HG03103 (cell line): Measurements from ENCODE around the gene TCF4.
A peak's percentile ranks its signal among the peaks of the same experiment; 100 is the strongest.

ENCODE experiments used
- ATAC-seq: cut with Tn5 transposase; IDR thresholded peaks from one replicate; pipeline ENCODE4 v1.9.1; 2021; ENCODE audit warnings: low read depth; ENCODE audit not compliant: unreplicated experiment

TCF4 gene

DNA sequence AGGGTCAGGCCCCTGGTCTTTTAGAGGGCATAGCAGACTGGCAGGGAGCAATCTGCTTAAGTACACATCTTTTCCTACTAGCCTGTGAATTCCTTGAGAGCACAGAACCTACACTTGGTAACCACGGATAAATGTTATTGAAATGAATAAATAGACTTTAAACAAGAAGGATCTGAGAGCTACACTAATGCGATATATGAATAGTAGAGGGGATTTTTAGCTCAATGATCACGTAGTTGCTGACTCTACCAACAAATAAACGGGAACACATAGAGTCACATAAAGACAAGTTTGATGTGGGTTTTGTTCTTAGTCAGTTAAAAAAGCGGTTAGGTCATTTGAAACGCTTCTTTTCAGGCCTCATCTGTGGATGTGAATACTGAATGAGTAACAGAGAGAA lies 338.4 kb downstream of the TCF4 start:
- ATAC-seq, result peak; percentile 36

DNA sequence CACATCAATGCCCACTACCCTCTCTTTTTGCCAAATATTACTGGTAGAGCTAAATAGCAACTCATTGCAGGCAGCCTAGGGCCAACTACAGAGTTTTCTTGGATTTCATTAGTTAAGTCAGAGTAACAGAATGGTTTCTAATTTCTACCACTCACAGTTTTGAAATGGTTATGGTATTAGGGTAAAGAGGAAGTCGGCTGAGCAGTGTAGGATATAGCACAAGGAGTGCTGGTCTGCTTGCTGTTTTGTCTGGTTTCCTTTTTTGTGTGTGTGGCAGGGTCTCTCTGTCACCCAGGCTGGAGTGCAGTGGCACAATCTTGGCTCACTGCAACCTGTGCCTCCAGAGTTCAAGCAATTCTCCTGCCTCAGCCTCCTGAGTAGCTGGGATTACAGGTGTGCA lies 339.5 kb downstream of the TCF4 start:
- ATAC-seq, result peak; percentile 37

DNA sequence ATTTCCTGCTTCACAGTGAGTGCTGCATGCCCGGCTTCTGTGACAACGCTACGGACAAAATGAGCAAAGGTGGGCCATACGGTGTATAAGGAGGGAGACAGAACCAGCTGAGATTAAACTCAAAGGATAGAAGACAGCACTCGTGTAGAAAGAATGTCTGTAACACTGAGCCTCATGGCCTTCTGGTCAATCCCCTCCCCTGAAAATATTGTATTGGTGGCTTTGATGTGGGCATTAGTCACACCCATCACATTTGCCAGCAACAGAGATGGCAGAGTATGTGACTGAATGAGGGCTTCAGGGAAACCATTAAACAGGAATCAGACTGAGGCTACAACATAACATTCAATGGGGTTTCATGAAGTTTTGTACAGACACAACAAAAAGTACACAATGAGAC lies 341.0 kb downstream of the TCF4 start:
- no peak for ATAC-seq

DNA sequence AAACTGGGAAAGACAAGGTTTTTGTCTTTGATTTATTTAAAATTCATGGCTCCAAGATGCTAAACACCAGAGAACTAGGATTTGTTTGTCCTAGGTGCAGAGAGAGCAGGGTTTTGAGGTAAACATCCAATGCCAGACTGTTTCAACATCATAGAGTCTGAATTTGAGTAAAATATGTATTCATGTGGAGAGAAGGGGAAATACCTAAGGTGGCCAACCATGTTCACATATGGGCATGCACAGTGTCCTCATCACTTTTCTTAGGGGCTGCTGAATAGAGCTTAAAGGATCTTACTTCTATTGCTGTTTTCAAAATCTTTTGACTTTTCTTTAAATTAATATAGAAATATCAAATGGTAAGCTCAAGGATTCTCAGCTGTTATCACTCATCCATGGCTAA lies 341.7 kb downstream of the TCF4 start:
- no peak for ATAC-seq

DNA sequence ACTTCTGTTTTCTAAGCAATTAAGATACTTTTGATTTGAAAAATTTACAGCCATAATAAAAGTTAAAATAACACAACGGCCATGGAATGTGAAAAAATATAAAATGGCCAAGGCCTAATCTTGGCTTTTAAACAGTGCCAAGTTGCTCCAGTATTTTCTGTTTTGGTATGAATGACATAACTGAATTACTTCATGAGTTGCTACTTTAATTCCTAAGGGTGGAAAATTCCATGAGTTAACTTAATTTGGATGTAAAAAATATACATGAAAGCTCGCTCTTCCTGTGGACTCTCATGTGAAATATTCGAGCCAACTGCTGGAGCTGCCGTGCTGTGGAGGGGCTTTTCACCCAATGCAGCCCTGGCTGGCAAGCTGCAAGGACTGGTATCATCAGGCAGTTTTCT lies 342.8 kb downstream of the TCF4 start:
- no peak for ATAC-seq

DNA sequence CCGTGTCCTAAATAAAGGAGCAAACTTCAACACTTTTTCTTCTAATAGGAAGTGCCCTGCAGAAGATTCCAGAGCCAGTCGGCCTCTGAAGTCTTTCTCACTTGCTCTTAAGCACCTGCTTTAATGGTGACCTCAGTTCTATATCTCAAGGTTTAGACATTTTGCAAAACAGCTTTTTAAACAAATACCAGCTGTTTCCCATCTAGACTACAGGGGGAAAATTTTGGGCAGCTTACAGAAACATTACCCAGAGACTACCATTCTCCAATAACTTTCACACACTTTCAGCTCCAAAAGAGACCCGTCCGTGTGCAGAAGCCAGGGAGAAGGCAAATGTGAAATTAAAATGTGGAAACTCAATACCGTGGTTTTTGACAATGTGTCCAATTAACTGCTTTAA lies 343.4 kb downstream of the TCF4 start:
- no peak for ATAC-seq

DNA sequence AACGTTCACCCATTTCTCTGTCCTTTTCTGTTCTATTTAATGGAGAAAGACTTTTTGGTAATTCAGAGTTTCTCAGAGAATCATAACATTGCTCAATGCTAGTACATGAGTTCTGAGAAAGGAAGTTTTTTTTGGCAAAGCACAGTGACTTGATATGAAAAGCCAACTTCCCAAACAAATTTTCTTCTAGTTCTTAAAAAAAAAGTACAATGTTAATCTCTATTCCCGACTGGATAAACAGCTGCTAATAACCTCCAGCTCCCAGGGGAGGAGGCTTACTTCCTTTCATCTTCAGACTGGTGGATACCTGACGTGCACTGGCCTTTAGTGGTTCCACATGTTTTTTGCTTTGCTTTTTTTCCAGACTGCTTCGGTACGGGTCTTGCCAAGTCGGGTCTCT lies 344.1 kb downstream of the TCF4 start:
- no peak for ATAC-seq

DNA sequence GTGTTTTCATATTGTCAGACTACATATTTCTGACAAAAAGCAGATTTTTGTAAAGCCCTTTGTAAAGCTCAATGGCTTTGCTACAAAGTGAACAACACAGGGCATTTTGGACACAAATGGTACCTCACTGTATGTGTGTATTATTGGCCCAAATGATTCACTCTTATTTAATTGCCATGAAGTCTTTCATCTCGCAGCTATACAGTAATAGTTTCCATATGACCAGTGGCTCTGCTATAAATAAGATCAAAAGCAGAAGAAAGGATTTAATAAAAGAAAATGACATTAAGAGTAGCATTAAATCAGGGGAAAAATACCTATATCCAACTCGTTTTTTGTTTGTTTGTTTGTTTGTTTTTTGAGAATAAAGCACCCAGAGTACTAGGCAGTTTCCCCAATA lies 344.7 kb downstream of the TCF4 start:
- no peak for ATAC-seq

DNA sequence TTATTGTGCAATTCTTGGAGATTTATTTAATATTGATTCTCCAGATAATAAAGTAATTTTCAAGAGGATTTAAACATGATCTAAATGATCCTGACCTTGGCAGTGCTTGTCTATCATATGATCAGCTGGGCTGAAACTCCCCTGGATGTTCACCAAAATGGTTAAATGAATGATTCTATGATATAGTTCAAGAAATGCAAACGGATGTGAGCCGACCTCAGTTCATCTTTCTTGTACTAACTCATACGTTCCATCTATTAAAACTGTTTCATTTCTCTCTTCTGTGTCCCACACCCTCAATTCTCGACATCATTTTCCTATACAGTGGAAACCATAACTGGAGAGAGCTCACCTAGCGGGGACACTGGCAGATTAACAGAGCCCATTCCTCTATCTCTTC lies 347.0 kb downstream of the TCF4 start:
- ATAC-seq, result peak; percentile 51

DNA sequence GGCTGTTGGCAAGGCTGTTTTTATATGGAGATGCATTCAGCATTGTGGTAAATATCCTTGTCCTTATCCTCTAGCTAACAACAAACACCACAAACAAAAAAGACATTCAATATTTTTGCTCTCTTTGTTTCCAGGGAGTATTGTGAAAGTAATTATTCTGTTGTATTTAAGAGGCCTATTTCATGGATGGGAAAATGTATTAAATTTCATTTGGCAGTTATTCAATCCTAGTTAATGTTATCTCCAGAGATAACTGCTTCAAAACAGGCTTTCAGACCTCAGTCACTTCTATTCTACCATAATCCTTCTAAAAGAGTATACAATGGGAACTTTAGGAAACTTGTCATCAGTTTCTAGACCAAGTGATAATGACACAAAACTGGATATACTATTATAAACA lies 348.3 kb downstream of the TCF4 start:
- ATAC-seq, result no peak

DNA sequence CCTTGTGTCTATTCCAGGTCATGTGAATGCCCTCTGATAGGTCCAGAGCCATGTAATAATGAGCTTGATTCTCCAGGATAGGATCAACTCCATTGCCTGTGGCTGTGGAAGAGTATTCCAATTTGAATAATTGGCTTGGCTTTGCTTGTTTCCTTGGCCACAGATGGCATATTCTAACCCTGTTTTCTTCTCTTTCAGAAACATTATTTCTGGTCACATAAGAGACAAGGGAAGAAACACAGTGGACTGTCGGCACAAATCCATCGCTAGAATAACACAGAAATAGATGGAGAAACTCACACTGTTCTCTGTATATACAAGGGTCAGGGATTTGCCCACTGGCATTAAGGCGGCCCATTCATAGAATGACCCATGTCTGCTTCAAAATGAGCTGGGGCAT lies 350.3 kb downstream of the TCF4 start:
- no peak for ATAC-seq

DNA sequence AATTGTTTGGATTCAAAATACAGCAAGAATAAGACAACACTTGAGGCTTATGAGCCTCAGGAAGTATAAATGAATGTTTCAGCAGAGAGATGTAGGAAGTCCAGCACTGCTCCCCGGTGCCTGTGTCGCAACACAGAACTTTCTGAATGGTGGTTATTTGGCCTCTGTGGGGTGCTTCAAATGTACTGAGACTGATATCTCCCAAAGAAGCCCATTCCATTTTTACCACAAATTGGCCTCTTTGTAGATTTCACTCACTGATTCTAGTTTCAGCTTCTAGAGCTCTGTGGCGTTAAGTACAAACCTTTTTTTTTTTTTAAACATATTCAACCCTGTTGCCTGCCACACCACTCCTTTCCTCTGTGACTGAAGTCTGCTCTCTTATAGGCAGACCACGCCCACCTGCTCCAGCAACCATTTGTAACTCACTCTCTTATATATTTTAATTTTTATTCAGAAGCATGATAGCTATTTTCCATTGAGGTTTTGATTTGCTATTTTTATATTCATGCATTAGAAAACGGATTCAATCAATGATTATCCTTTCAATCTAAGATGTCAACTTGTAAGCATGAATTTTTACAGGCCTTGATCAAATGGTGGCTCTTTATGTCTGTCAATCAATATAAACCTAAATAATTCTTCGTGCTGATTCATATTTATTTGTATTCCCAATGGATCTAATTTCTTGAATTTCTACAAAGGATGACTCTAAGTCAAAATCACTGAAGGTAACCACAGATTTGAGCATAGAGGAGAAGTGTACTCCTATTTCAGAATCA lies 351.7 kb downstream of the TCF4 start:
- peak; percentile 36 for ATAC-seq

DNA sequence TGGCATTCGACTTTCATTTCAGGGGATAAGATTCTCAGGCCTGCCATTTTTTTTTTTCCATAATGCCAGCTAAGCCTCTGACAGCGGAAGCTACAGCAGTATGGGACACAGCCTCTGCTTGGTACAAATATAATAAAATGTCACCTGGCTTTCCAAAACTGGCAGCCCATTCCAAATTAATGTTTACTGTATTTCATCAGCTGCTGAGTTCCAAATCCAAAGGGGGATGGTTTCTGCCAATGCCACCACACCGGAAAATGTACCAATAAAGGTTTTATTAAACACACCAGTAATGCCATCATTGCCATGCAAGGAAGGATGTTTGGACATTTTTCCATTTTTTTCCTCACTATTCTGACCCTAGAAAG lies 352.9 kb downstream of the TCF4 start:
- ATAC-seq, result no peak

DNA sequence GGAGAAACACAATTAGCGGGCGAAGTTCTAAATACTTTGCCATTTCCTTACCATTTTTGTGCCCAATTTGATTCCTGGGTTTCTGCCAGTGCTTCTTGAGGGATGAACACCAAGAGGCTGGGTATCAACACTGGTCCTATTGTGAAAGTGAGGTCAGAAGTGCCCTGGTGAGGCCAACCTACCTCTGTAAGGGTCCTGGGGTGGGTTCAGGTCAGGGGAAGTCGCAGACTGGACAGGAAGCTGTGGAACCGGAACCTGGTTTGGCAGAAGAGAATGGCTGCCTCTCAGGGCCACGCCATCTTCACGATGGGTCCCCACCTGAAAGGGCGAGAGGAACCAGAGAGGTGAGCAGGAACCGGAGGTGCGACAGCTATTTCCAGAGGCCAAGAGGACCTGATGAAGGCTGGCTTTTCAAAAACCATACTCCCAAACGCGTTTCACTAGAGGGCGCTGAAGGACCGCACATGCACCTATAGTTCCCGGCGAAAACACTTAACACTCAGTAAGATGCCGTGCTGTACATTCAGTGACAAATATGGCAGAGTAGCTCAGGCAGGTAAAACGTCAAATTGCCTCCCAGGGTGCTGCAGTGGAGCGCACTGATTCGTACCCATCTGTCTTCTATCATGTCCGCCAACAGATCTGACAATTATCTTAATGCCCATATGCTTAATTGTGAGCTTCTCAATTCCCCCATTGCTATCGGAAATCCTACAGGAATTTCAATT lies 353.5 kb downstream of the TCF4 start:
- peak; percentile 76 for ATAC-seq

DNA sequence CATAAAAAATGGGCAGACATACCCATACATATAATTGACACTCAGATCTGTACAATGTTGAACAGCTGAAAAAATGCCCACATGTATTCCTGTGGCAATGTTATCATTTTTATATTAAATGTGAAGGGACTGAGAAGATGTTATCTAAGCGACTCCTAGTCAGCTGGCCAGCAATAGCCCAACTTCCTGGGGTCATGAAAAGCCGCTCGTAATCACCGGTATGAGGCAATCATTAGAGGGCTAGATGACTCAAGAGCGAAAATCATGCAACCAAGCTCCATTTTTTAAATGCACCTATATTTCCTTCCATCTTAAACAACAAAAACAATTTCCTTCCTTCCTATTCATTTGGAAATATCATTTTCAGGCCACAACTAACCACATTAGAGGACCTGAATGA lies 354.1 kb downstream of the TCF4 start:
- no peak for ATAC-seq

DNA sequence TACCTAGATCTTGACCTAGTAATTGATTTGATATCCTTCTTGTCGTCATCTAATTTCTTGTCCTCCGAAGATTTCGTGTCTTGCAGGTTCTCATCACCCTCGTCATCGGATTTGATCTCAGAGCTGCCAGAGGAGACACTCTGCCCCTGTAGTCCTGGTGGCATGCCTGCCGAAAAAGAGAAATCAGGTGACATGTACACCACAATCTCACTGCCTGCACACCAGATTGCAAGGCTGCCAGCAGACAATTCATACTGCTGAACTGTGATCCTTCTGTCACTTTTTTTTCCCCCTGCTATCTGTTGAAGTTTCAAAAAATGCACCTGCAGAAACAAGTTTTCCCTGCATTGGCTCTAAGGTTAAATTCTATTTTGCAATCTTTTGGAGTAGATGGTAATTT lies 355.5 kb downstream of the TCF4 start:
- ATAC-seq, result no peak

DNA sequence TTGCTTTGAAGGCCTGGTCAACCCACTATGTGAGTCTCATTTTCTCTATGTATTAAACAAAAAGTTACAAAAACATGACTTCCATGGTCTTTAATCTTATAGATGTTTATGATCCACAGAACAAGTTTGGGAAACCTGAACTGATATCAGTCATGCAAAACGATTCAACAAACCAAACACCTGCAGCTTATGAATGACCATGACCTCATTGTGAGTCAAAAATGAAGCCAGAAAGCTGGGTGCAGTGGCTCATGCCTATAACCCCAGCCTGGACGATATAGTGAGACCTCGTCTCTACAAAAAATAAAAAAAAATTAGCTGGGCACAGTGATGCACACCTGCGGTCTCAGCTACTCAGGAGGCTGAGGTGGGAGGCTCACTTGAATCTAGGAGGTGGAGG lies 358.3 kb downstream of the TCF4 start:
- ATAC-seq, result no peak

DNA sequence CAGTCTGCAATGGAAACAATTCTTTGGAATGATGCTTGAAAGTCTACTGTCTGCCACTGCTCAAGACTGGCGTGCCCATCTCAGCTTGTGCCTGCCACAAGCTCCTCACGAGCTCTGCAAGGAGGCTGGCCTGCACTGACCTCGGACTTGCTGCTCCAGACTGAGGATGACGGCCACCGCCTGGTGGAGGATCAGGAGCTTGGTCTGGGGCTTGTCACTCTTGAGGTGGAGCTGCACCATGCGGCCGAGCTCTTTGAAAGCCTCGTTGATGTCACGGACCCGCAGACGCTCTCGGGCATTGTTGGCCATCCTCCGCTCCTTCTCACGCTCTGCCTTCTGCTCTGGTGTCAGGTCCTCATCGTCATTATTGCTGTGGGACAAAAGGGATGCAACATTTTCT lies 359.3 kb downstream of the TCF4 start:
- no peak for ATAC-seq

DNA sequence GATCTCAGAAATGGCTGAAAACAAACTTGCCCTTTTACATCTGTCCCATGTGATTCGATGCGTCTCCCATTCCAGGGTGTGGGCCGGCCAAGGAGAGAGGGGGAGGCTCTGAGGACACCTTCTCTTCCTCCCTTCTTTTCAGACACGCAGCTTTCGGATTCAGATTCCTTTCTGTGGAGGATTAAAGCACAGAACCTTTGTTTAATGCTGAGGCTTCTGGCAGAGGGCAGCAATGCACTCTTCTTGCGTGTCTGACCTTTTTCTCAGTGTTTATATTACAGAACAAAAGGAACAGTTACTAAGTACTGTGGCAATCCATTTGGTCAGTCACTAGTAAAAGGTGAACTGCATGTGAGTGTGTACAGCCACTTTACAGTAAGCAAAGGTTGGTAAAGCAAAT lies 359.8 kb downstream of the TCF4 start:
- no peak for ATAC-seq

DNA sequence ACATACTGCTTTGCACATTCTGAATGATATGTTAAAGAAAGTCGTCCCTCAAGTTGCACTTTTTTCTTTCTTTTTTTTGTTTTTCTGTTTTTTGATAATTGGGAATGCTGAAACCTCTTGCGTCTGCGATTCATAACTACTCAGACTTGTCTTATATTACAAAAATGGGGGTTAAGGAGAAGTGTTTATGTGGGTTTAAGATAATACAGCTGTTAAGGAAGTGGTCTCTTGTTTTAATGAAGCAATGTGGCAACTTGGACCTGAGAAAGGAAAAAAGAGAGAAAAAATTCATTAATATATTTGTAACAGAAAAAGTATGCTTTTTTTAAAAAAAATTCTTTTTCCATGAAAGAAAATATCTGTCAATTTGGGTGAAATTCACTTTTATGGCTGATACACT lies 360.2 kb downstream of the TCF4 start:
- no peak for ATAC-seq

DNA sequence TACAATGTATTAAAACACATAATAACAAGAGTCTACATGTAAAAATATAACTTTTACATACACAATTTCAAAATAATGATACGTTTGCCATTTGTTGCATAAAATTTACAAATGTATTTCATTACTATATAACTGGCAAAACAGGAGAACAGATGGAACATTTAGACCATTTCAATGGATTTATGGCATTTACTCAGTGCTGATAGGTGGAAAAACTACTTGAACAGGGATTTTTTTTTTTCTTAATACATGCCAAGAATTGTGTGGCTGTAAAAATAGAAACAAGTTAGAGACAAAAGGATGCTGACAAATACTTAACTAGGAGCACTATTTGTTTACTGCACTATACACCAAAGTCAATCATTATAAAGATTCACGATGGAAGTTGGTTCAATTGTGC lies 361.9 kb downstream of the TCF4 start:
- ATAC-seq, result no peak

DNA sequence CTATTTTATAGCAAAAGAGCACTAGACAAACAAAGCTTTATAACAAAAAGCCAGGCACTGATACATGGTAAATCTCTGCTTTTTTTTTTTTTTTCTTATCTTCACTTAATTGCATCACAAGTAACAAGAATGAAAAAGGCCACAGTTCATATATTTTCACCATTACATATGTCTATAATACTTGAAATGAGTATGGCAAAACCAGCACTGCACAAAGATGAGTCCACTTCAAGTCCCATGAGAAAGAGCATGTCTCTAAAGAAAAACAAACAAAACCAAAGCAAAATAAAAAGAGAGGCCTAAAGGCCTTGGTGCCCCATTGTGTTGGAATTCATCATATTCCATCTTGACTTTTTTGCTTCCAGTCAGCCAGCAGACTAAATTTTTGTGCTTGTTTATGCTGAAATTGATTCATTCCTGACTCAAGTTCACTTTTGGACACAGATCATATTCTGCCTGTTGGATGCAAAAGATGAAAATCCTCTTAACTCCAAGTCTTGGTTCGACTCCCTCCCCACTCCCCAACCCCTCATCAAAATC lies 363.8 kb downstream of the TCF4 start:
- ATAC-seq, result no peak
